ENCODE measurements around the gene CD99L2.

DNA sequence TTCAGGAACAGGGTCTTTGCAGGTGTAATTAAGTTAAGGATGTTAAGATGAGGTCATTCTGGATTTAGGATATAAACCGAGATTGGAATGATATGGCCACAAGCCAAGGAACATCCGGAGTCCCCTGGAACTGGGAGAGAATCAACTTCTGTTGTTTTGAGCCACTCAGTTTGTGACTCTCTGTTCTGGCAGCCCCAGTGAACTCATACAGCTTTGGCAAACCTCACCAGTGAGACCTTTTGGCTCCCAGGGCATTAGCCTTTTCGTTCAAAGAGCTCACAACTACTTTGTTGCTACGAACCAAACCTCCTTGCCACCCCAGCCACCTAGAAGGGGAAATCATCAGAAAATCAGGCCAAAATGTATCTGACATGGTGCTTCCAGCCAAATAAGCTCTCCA is 124.8 kb downstream of the CD99L2 start:
- TF ChIP-seq EZH2 (IDR thresholded peaks at IDR 0.05; ENCODE audit: insufficient read depth, poor library complexity, severe bottlenecking) (no peak), EZH2phosphoT487 (IDR thresholded peaks at IDR 0.05; ENCODE audit: insufficient read depth, low read depth) (no peak)

Data from GM23248 (cell line).